ENCODE data around the gene C1orf94. TPM values are rescaled to one million over a fixed set of nuclear protein-coding genes. Genes with fewer than 3 reads are reported as not detected.

Gene C1orf94
- total and polyA plus RNA-seq, 2 of the 8 experiments (the other 6 are each of a cell fraction or from before 2014, with no cell fraction given) = 5.8 to 12.5 TPM

- no peak for TF ChIP-seq RNF2 (IDR thresholded peaks at IDR 0.05; ENCODE audit: borderline replicate concordance, low read depth, low read length, missing control alignments, poor library complexity, severe bottlenecking)
- no peak for TF ChIP-seq CBX5 (IDR thresholded peaks at IDR 0.05; ENCODE audit: low read depth, low read length)
- no peak for TF ChIP-seq RAD21 (IDR thresholded peaks at IDR 0.05 in 1 of 2, conservative IDR thresholded peaks at IDR 0.05 in 1 of 2; ENCODE audit: low read depth in 2 of 2, low read length in 2 of 2)
- no peak for TF ChIP-seq SRF (IDR thresholded peaks at IDR 0.05; ENCODE audit: low read depth, low read length)
- no peak for TF ChIP-seq HDAC6 (IDR thresholded peaks at IDR 0.05; ENCODE audit: low read depth, low read length)
- TF ChIP-seq SP1 (IDR thresholded peaks at IDR 0.05; ENCODE audit: low read depth, low read length) = no peak
- TF ChIP-seq ASH2L (IDR thresholded peaks at IDR 0.05; ENCODE audit: low read length) = no peak
- no peak for TF ChIP-seq RXRA (IDR thresholded peaks at IDR 0.05; ENCODE audit: insufficient read depth, low read depth, low read length)
- TF ChIP-seq CBX8 (IDR thresholded peaks at IDR 0.05; ENCODE audit: borderline replicate concordance, low read depth, low read length) = no peak
Observed at GRCh38 chr1:34245967-34246366, 69.3 kb downstream of the C1orf94 start (continued).

Data from H1 (cell line).